ENCODE results near the gene GNA15. TPM values are rescaled to one million over a fixed set of nuclear protein-coding genes. Genes with fewer than 3 reads are reported as not detected.

The GNA15 gene
- total RNA-seq, 1 experiment from 2014 or later: 6.2 TPM

DNA sequence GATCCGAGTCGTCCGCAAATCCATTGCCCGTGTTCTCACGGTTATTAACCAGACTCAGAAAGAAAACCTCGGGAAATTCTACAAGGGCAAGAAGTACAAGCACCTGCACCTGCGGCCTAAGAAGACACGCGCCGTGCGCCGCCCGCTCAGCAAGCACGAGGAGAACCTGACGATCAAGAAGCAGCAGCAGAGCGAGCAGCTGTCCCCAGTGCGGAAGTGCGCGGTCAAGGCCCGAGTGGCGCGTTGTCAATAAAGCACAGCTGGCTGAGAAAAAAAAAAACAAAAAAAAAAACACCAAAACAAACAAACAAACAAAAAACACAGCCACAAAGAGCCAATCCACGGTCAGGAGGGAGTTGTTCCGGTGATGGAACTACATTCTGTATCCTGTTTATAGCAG, 4.7 kb upstream of the GNA15 start:
- CTCF ChIA-PET: no interaction called here
- in situ Hi-C loops (cut with HindIII; ENCODE audit: low pct_unique_long_range_greater_than_20kb, low sequenced_read_pairs) (no loop called here), intact Hi-C loops (cut with micrococcal nuclease; ENCODE audit: unreplicated experiment) (no loop called here)
- no peaks in the 10 kb centered on the region for H3K27me3 ChIP-seq (ENCODE audit: control insufficient read depth, insufficient read depth, low read length)
- TF ChIP-seq REST (IDR thresholded peaks at IDR 0.05; ENCODE audit: insufficient read depth in 1 of 2, low read depth in 2 of 2, low read length in 1 of 2) (no peak), SIN3A (IDR thresholded peaks at IDR 0.05; ENCODE audit: borderline replicate concordance, insufficient read depth, low read depth, low read length) (no peak), POLR2AphosphoS5 (IDR thresholded peaks at IDR 0.05; ENCODE audit: low read depth, low read length) (no peak), TCF7L2 (IDR thresholded peaks at IDR 0.05; ENCODE audit: low read depth, low read length) (no peak)
- TF ChIP-seq, protein P1, sequence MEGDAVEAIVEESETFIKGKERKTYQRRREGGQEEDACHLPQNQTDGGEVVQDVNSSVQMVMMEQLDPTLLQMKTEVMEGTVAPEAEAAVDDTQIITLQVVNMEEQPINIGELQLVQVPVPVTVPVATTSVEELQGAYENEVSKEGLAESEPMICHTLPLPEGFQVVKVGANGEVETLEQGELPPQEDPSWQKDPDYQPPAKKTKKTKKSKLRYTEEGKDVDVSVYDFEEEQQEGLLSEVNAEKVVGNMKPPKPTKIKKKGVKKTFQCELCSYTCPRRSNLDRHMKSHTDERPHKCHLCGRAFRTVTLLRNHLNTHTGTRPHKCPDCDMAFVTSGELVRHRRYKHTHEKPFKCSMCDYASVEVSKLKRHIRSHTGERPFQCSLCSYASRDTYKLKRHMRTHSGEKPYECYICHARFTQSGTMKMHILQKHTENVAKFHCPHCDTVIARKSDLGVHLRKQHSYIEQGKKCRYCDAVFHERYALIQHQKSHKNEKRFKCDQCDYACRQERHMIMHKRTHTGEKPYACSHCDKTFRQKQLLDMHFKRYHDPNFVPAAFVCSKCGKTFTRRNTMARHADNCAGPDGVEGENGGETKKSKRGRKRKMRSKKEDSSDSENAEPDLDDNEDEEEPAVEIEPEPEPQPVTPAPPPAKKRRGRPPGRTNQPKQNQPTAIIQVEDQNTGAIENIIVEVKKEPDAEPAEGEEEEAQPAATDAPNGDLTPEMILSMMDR (IDR thresholded peaks at IDR 0.05): no peak
- no peak overlapping the region for H3K4me3 ChIP-seq (ENCODE audit: low read depth in 2 of 2, low read length in 2 of 2)
- no peak overlapping the region for H3K27ac ChIP-seq (ENCODE audit: low read length)
- H3K9me3 ChIP-seq (ENCODE audit: control insufficient read depth, insufficient read depth, low read depth, low read length): no peaks in the 10 kb centered on the region
- no TSS peak for BruUV-seq (replicated peaks)
- no peak for ATAC-seq
- H3K4me1 ChIP-seq (ENCODE audit: control insufficient read depth, insufficient read depth, low read length): peaks cover 4% of the 10 kb centered on the region; the same call in 1 of the 2 replicates
- no peaks in the 10 kb centered on the region for H3K36me3 ChIP-seq (ENCODE audit: control insufficient read depth, insufficient read depth, low read length)
- no peak for DNase-seq (ENCODE audit: low read depth, low spot score)
- POLR2A ChIA-PET: no interaction called here

DNA sequence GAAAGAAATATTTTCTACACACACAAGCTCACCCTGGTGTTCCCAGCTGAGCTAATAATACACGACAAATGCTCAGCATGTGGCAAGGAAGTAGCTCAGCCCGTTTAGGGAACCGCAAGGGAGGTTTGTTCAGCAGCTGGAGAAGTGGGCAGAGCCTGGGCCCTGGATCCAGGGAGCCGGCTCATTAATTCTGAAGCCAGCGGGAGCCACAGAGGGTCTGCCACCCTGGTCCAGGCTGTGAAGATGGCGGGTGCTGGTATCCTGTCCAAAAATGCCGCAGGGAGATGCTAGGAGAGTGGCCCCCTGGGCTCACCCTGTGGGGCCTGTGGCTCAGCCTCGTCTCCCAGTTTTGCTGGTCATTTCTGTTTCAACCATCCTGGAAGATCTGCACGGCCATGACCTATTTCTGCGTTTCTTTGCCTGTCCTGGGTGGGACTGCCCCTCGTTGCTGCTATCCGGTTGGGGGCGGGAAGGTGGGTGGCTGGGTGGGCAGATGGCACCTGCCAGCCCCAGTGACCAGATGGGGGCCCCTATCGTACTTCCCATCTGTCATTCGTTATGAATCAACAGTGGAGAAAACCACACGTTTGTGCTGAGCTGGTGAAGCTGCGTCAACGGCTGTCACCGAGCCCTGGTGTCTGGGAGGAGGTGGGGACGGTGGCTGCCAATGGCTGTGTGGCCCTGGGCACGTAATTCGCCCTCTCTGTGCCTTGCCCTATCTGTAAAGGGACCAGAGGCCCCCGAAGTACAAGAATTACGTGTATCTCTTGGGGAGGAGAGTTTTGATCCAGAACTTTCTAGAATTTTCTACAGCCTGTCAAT, 2.7 kb upstream of the GNA15 start:
- Histone ChIP-seq H3K36me3 (ENCODE audit: control insufficient read depth, insufficient read depth, low read length) (no peaks in the 10 kb centered on the region), H3K27me3 (ENCODE audit: control insufficient read depth, insufficient read depth, low read length) (no peaks in the 10 kb centered on the region), H3K4me3 (ENCODE audit: low read depth in 2 of 2, low read length in 2 of 2) (peak overlapping the region in 1 of 2 experiments; percentile 18; a peak in 1 of 4 replicates), H3K9me3 (ENCODE audit: control insufficient read depth, insufficient read depth, low read depth, low read length) (no peaks in the 10 kb centered on the region), H3K4me1 (ENCODE audit: control insufficient read depth, insufficient read depth, low read length) (peaks cover 4% of the 10 kb centered on the region), H3K27ac (ENCODE audit: low read length) (peak overlapping the region; percentile 59; the same call in 1 of the 2 replicates)
- ATAC-seq: peak; percentile 73
- intact Hi-C loops (cut with micrococcal nuclease; ENCODE audit: unreplicated experiment) (no loop called here), in situ Hi-C loops (cut with HindIII; ENCODE audit: low pct_unique_long_range_greater_than_20kb, low sequenced_read_pairs) (no loop called here)
- ChIA-PET CTCF (interaction anchor here (0.6 kb wide), 1 partner anchor 14 kb away, joined by 7 read pairs; no protein-coding TSS in a partner anchor), POLR2A (interaction anchor here (0.5 to 0.6 kb wide), 2 partner anchors 8 to 216 kb away, joined by 5 to 15 read pairs; no protein-coding TSS in a partner anchor)
- no peak for TF ChIP-seq POLR2AphosphoS5 (IDR thresholded peaks at IDR 0.05; ENCODE audit: low read depth, low read length)
- TF ChIP-seq, protein P1 (IDR thresholded peaks at IDR 0.05): no peak
- TF ChIP-seq REST (IDR thresholded peaks at IDR 0.05; ENCODE audit: insufficient read depth in 1 of 2, low read depth in 2 of 2, low read length in 1 of 2): no peak
- no peak for TF ChIP-seq TCF7L2 (IDR thresholded peaks at IDR 0.05; ENCODE audit: low read depth, low read length)
- TF ChIP-seq SIN3A (IDR thresholded peaks at IDR 0.05; ENCODE audit: borderline replicate concordance, insufficient read depth, low read depth, low read length): no peak
- no TSS peak for BruUV-seq (replicated peaks)
- DNase-seq (ENCODE audit: low read depth, low spot score): no peak
